HG02763 (cell line): ENCODE measurements around the gene PI3.
"Not testable (repeated sequence)": the region's sequence is repeated elsewhere in the genome, so short reads cannot be mapped to it uniquely, and the experiment has no call there.

Experiments
- ATAC-seq: cut with Tn5 transposase; IDR thresholded peaks from one replicate; pipeline ENCODE4 v1.9.1; 2021; ENCODE audit warnings: mild to moderate bottlenecking, moderate library complexity; ENCODE audit not compliant: unreplicated experiment

The PI3 gene, protein sequence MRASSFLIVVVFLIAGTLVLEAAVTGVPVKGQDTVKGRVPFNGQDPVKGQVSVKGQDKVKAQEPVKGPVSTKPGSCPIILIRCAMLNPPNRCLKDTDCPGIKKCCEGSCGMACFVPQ

GRCh38 chr20:45174434-45175364, at the start of gene PI3:
Gene PI3 (plus strand): TSS chr20:45174902. CDS start chr20:45174923, 21 bp downstream.
- ATAC-seq = no peak

GRCh38 chr20:45128099-45128498, 46.6 kb upstream of the PI3 start:
- ATAC-seq = no peak

- ATAC-seq = no peak
Measured at GRCh38 chr20:45136911-45137310, 37.8 kb upstream of the PI3 start.

DNA sequence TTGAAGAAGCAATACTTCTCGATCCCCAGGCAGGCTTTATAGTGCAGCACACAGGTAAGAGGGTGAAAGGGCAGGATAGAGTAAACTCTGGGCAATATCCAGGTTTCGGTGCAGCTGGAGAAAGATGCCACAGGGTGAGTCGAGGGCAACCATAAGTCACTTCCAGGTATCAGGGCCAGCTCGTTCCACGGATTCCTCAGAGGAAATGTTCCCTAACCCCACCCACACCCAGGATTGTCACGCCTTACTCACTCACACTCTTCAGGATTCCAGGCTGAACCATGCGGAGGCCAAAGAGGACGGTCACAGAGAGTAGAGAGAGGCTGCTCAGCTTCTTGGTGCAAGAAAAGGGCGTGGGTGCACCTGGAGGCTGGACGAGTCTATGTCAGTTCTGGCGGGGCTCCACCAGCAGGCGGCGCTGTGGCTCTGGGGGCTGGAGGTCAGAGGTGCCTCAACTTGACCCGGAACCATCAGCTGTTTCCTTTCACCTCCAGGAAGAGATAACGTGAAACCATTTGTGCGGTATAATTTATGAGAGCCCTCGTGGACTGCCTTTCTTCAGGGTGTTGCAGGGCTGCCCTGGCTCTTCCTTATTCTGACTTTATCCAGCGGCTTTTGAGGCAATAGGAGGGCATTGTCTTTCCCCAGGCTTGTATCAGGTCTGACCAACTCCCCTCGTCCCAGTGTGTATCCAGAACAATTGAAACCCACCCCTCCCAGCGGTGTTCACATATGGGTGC, 36.0 kb upstream of the PI3 start:
- no peak for ATAC-seq

GRCh38 chr20:45139733-45140375, 34.8 kb upstream of the PI3 start:
- not testable (repeated sequence) for ATAC-seq

- no peak for ATAC-seq
Measured at GRCh38 chr20:45140836-45141235, 33.9 kb upstream of the PI3 start.

DNA sequence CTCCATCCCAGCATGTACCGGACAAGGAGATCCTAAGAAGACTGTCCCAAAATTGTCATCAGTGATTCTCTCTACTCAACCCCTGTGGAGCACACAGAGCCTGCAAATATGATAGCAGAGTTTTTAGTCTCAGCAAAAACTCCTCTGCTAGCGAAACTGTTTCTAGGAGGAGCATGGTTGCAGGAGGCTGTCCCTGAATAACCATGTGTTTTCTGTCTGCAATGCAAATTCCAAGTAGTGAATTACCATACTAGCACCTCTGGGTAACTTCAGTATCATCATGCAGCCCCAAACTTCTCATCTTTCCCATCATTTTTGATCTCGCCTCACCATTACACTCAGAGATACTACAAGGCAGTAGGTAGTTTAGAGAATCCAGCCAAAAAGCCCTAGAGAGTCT, 25.6 kb upstream of the PI3 start:
- ATAC-seq = no peak

- no peak for ATAC-seq
Measured at GRCh38 chr20:45152405-45152804, 22.3 kb upstream of the PI3 start.

DNA sequence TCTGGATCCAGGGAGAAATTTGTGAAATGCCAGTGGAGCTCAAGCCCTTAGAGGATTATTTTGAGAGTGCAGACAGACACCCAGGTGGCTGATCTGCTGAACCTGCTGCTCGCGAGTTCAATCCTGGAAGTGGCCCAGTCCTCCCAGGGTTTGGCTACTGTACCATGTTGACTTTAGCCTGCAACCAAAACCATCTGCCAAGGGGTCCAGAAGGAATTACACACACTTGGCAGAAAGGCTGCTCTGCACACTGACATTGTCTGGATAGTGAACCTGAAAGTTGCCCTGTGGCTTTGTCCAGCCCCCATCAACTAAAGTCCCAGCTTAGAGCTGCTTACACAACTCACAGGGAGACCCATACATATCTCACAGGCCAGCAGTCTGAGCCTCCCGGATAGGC, 21.6 kb upstream of the PI3 start:
- ATAC-seq = no peak

- no peak for ATAC-seq
Measured at GRCh38 chr20:45153752-45154151, 20.9 kb upstream of the PI3 start.

DNA sequence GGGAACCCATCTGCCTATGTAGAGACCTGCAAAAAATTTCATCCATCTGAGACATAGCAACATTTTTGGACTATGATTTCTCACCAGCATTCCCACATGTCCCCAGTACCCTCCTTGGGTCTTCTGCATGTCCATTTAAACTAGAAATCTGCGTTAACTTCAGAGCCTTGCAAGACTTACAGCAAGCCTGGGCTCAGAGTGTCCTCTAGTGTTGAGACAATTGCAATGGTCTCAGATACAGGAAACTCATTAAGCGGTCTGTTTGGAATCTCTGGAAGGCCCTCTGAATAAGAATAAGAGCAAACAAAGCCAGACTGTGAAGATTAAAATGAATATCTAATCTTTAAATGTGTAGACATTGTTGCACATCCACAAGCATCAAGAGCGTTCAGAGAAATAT, 20.5 kb upstream of the PI3 start:
- ATAC-seq = no peak

DNA sequence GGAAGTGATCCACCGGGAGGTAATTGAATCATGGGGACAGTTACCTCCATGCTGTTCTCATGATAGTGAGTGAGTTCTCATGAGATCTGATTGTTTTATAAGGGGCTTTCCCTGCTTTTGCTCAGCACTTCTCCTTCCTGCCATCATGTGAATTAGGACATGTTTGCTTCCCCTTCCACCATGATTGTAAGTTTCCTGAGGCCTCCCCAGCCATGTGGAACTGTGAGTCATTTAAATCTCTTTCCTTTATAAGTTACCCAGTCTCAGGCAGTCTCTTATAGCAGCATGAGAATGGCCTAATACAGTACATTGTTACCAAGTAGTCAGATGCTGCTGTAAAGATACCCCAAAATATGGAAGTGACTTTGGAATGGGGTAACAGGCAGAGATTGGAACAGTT, 19.9 kb upstream of the PI3 start:
- ATAC-seq = not testable (repeated sequence)

DNA sequence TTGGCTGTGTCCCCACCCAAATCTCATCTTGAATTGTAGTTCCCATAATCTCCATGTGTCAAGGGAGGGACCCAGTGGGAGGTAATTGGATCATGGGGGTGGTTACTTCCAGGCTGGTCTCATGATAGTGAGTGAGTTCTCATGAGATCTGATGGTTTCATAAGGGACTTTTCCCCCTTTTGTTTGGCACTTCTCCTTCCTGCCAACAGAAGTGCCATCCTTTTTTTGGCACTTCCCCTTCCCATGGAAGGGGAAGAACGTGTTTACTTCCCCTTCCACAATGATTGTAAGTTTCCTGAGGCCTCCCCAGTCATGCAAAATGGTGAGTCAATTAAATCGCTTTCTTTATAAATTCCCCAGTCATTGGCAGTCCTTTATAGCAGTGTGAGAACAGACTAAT, 18.0 kb upstream of the PI3 start:
- no peak for ATAC-seq

GRCh38 chr20:45157962-45158361, 16.7 kb upstream of the PI3 start:
- no peak for ATAC-seq

GRCh38 chr20:45163083-45163803, 11.5 kb upstream of the PI3 start:
- ATAC-seq = no peak

GRCh38 chr20:45164906-45165305, 9.8 kb upstream of the PI3 start:
- ATAC-seq = no peak

GRCh38 chr20:45173522-45173921, 1.2 kb upstream of the PI3 start:
- no peak for ATAC-seq

DNA sequence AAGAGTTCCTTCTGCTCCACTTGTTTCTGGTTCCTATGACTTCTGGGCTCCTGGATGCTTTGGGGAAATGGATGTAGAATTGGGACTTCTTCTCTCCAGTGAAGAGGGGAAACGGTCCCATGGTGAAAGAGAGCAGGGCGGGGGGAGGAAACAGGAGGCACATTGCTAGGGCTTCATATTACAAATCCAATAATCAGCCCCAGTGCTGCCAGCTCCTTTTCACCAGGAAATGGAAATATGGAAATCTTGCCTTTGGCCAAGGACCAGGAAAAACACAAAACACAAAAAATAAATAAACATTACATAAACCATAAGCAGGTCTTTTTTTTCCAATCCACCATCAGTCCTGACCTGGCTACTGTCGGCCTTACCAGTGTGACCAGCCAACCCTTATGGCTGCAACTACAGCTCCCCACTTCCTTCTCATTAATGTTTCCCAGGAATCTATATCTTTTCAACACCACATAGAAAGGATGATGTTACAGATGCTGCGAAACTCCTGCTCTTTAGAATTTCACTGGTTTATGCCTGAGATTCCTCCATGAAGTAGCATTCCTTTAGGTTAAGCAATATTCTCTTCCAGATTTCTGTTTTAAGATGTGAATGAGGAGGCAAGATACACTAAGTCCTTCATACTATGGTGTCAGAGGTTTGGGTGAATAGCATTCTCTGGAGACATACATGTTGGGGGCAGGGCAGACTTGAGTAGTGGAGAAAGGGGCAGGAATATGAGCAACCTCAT, 2.0 kb downstream of the PI3 start:
- no peak for ATAC-seq

- ATAC-seq = no peak
Measured at GRCh38 chr20:45179166-45179565, 4.5 kb downstream of the PI3 start.

DNA sequence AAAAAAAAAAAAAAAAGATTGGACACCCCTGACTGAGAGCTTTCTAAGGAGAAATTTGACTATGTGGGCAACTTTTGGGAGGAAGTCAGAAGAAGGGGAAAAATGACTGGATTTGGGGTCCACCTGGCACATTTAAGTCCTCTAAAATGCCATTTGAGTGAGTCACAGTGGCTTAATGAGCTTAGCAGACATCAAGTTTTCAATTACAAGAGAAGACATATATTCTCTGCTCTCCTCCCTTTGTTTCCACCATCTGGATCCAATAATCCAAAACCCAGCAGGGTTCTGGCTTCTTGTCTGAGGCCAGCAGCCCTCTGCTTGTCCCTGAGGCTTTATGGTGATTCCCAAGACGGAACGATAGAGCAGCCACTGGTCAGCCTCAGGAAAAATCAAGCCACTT, 6.9 kb downstream of the PI3 start:
- ATAC-seq = no peak
